ENCODE data around the gene TTYH2. TPM values are rescaled to one million over a fixed set of nuclear protein-coding genes. Genes with fewer than 3 reads are reported as not detected.
A peak's percentile ranks its signal among the peaks of the same experiment; 100 is the strongest.
"Not testable (repeated sequence)": the region's sequence is repeated elsewhere in the genome, so short reads cannot be mapped to it uniquely, and the experiment has no call there.

Gene TTYH2
- total RNA-seq = 16.5 TPM

GRCh38 chr17:74212913-74213791, at the start of gene TTYH2:
TSS of gene TTYH2 (plus strand) at chr17:74213571. CDS start at chr17:74213588, 17 bp downstream.
- DNase-seq = peak; percentile 82

- DNase-seq = no peak
Measured at GRCh38 chr17:74163836-74164235, 49.5 kb upstream of the TTYH2 start.

- DNase-seq = no peak
Measured at GRCh38 chr17:74164446-74165045, 48.8 kb upstream of the TTYH2 start.

GRCh38 chr17:74165797-74166365, 47.5 kb upstream of the TTYH2 start:
- no peak for DNase-seq

- no peak for DNase-seq
Measured at GRCh38 chr17:74170924-74171323, 42.4 kb upstream of the TTYH2 start.

GRCh38 chr17:74172700-74173099, 40.7 kb upstream of the TTYH2 start:
- no peak for DNase-seq

- peak; percentile 47 for DNase-seq
Measured at GRCh38 chr17:74176546-74177001, 36.8 kb upstream of the TTYH2 start.

- DNase-seq = no peak
Measured at GRCh38 chr17:74177018-74177450, 36.3 kb upstream of the TTYH2 start.

- DNase-seq = no peak
Measured at GRCh38 chr17:74179576-74179975, 33.8 kb upstream of the TTYH2 start.

- DNase-seq = no peak
Measured at GRCh38 chr17:74180336-74180735, 33.0 kb upstream of the TTYH2 start.

GRCh38 chr17:74181341-74181740, 32.0 kb upstream of the TTYH2 start:
- no peak for DNase-seq

GRCh38 chr17:74182041-74182723, 31.2 kb upstream of the TTYH2 start:
- DNase-seq = no peak

GRCh38 chr17:74183411-74183810, 30.0 kb upstream of the TTYH2 start:
- no peak for DNase-seq

GRCh38 chr17:74185571-74186185, 27.7 kb upstream of the TTYH2 start:
- no peak for DNase-seq

- no peak for DNase-seq
Measured at GRCh38 chr17:74186498-74186897, 26.9 kb upstream of the TTYH2 start.

- DNase-seq = no peak
Measured at GRCh38 chr17:74187761-74188160, 25.6 kb upstream of the TTYH2 start.

GRCh38 chr17:74188687-74189086, 24.7 kb upstream of the TTYH2 start:
- DNase-seq = not testable (repeated sequence)

GRCh38 chr17:74190154-74190553, 23.2 kb upstream of the TTYH2 start:
- peak; percentile 55 for DNase-seq

GRCh38 chr17:74190807-74191406, 22.5 kb upstream of the TTYH2 start:
- DNase-seq = no peak

- DNase-seq = no peak
Measured at GRCh38 chr17:74192950-74193781, 20.2 kb upstream of the TTYH2 start.

- no peak for DNase-seq
Measured at GRCh38 chr17:74194682-74195081, 18.7 kb upstream of the TTYH2 start.
